ENCODE results near the gene PAXIP1.

DNA sequence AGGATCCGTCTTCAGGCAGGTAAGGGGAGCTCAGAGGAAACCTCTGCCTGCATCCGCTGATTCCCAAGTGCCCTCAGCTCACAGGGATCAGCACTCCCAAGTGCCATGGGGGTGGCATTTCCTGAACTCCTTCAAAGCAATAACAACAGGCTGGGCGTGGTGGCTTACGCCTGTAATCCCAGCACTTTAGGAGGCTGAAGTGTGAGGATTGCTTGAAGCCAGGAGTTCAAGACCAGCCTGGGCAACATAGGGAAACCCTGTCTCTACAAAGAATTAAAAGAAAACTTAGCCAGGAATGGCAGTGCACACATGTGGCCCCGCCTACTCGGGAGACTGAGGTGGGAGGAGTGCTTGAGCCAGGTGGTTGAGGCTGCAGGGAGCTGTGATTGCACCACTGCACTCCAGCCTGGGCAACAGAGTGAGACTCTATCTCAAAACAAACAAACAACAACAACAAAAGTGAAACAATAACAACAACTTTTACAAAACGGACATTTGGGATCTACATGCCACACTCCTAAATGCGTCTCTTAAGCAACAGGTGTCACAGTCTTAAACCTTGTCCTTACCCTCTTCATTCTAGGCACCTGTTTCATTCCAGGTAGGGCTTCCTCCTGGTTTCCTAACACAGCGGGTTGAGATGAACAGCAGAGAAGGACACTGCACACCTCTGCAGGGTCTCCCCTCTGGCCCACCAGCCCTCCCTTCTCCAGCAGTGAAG lies 73.8 kb downstream of the PAXIP1 start:
- TF ChIP-seq, protein P1, sequence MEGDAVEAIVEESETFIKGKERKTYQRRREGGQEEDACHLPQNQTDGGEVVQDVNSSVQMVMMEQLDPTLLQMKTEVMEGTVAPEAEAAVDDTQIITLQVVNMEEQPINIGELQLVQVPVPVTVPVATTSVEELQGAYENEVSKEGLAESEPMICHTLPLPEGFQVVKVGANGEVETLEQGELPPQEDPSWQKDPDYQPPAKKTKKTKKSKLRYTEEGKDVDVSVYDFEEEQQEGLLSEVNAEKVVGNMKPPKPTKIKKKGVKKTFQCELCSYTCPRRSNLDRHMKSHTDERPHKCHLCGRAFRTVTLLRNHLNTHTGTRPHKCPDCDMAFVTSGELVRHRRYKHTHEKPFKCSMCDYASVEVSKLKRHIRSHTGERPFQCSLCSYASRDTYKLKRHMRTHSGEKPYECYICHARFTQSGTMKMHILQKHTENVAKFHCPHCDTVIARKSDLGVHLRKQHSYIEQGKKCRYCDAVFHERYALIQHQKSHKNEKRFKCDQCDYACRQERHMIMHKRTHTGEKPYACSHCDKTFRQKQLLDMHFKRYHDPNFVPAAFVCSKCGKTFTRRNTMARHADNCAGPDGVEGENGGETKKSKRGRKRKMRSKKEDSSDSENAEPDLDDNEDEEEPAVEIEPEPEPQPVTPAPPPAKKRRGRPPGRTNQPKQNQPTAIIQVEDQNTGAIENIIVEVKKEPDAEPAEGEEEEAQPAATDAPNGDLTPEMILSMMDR (IDR thresholded peaks at IDR 0.05), result no peak
- TF ChIP-seq POLR2AphosphoS5 (IDR thresholded peaks at IDR 0.05), result no peak
- no peak for TF ChIP-seq POLR2A (IDR thresholded peaks at IDR 0.05)

Measured in sigmoid colon (tissue), 4 donors.